HG03045 (cell line): Measurements from ENCODE around the gene DNAJC5G.

Experiments
- ATAC-seq: cut with Tn5 transposase; IDR thresholded peaks from one replicate; pipeline ENCODE4 v1.9.1; 2021; ENCODE audit warnings: mild to moderate bottlenecking, moderate library complexity; ENCODE audit not compliant: unreplicated experiment

The DNAJC5G gene

GRCh38 chr2:27275211-27276150, at the start of gene DNAJC5G:
TSS of gene DNAJC5G (plus strand) at chr2:27275433. CDS start at chr2:27276729, 1,296 bp downstream.
- ATAC-seq = no peak

GRCh38 chr2:27225526-27225925, 49.7 kb upstream of the DNAJC5G start:
- no peak for ATAC-seq

GRCh38 chr2:27227501-27227900, 47.7 kb upstream of the DNAJC5G start:
- no peak for ATAC-seq

- no peak for ATAC-seq
Measured at GRCh38 chr2:27231921-27232320, 43.3 kb upstream of the DNAJC5G start.

GRCh38 chr2:27233341-27233740, 41.9 kb upstream of the DNAJC5G start:
- ATAC-seq = no peak

- ATAC-seq = no peak
Measured at GRCh38 chr2:27236136-27236535, 39.1 kb upstream of the DNAJC5G start.

GRCh38 chr2:27236626-27237025, 38.6 kb upstream of the DNAJC5G start:
- no peak for ATAC-seq

- no peak for ATAC-seq
Measured at GRCh38 chr2:27237341-27237945, 37.8 kb upstream of the DNAJC5G start.

- ATAC-seq = no peak
Measured at GRCh38 chr2:27238976-27239375, 36.3 kb upstream of the DNAJC5G start.

- no peak for ATAC-seq
Measured at GRCh38 chr2:27240406-27240805, 34.8 kb upstream of the DNAJC5G start.

- no peak for ATAC-seq
Measured at GRCh38 chr2:27241761-27242613, 33.2 kb upstream of the DNAJC5G start.

GRCh38 chr2:27242614-27242951, 32.6 kb upstream of the DNAJC5G start:
- ATAC-seq = no peak

- no peak for ATAC-seq
Measured at GRCh38 chr2:27243391-27244130, 31.7 kb upstream of the DNAJC5G start.

- no peak for ATAC-seq
Measured at GRCh38 chr2:27245116-27245515, 30.1 kb upstream of the DNAJC5G start.

- ATAC-seq = no peak
Measured at GRCh38 chr2:27245626-27246025, 29.6 kb upstream of the DNAJC5G start.

GRCh38 chr2:27247893-27248292, 27.3 kb upstream of the DNAJC5G start:
- ATAC-seq = no peak

GRCh38 chr2:27249159-27249890, 25.9 kb upstream of the DNAJC5G start:
- ATAC-seq = no peak

- ATAC-seq = no peak
Measured at GRCh38 chr2:27249891-27250651, 25.2 kb upstream of the DNAJC5G start.

- no peak for ATAC-seq
Measured at GRCh38 chr2:27250652-27251379, 24.4 kb upstream of the DNAJC5G start.
